ENCODE data around the gene NR2C2AP. TPM values are rescaled to one million over a fixed set of nuclear protein-coding genes. Genes with fewer than 3 reads are reported as not detected.

The NR2C2AP gene
- total and polyA plus RNA-seq, 2 of the 13 experiments (the other 11 are each of a cell fraction or from before 2014, with no cell fraction given) = 12.2 to 26.8 TPM

DNA sequence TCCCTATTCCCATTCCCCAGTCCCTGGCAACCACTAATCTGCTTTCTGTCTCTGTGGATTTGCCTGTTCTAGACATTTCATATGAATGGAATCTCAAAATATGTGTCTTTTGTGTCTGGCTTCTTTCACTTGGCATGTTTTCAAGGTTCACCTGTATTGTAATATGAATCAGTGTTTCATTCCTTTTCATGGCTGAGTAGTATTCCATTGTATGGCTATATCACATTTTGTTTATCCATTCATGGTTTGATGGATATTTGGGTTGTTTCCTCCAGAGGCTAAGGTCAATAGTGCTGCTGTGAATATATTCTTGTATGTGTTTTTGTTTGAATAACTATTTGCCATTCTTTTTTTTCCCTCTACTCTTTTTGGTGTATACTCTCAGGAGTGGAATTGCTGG is 33.0 kb upstream of the NR2C2AP start:
- Histone ChIP-seq H3K4me2 (ENCODE audit: low read depth, low read length) (no peak overlapping the region), H3K9ac (ENCODE audit: insufficient read depth, low read depth, low read length) (no peak overlapping the region), H3K4me3 (replicated peaks in 1 of 3; ENCODE audit: insufficient read depth in 1 of 3, low read depth in 2 of 3, low read length in 3 of 3) (no peak overlapping the region), H3K4me1 (ENCODE audit: insufficient read depth, low read length) (no peaks in the 10 kb centered on the region), H3K36me3 (replicated peaks in 1 of 2; ENCODE audit: control insufficient read depth in 1 of 2, insufficient read depth in 2 of 2, low read length in 2 of 2) (no peaks in the 10 kb centered on the region), H3K27me3 (ENCODE audit: control insufficient read depth in 1 of 2, insufficient read depth in 2 of 2, low read length in 2 of 2) (peaks cover 0 to 11% of the 10 kb centered on the region in 2 experiments; a peak in 2 of 5 replicates), H2AFZ (ENCODE audit: low read length) (no peak overlapping the region), H3K79me2 (ENCODE audit: insufficient read depth, low read length) (no peaks in the 10 kb centered on the region), H4K20me1 (ENCODE audit: insufficient read depth, low read length) (no peaks in the 10 kb centered on the region), H3K27ac (ENCODE audit: extremely low read length, insufficient read depth, low read length) (no peak overlapping the region), H3K9me3 (ENCODE audit: low read length) (peaks cover 11% of the 10 kb centered on the region; the same call in 1 of the 2 replicates)
- DNase-seq (ENCODE audit: low spot score) = no peak
- no peak for ATAC-seq
- in situ Hi-C loops (cut with HindIII; ENCODE audit: extremely low pct_ligation_motif_present, low pct_unique_long_range_greater_than_20kb) = no loop called here
- BruUV-seq (replicated peaks) = no TSS peak
- intact Hi-C loops (cut with micrococcal nuclease; ENCODE audit: unreplicated experiment) = no loop called here
- FAIRE-seq = no peak
- ChIA-PET CTCF (ENCODE audit: low intra/inter-chr PET ratio, low total read pairs) (no interaction called here), POLR2A (no interaction called here)
- no peak for TF ChIP-seq ZNF644 (CRISPR knock-in tag; IDR thresholded peaks at IDR 0.05; ENCODE audit: low read depth)
- TF ChIP-seq, protein P1, sequence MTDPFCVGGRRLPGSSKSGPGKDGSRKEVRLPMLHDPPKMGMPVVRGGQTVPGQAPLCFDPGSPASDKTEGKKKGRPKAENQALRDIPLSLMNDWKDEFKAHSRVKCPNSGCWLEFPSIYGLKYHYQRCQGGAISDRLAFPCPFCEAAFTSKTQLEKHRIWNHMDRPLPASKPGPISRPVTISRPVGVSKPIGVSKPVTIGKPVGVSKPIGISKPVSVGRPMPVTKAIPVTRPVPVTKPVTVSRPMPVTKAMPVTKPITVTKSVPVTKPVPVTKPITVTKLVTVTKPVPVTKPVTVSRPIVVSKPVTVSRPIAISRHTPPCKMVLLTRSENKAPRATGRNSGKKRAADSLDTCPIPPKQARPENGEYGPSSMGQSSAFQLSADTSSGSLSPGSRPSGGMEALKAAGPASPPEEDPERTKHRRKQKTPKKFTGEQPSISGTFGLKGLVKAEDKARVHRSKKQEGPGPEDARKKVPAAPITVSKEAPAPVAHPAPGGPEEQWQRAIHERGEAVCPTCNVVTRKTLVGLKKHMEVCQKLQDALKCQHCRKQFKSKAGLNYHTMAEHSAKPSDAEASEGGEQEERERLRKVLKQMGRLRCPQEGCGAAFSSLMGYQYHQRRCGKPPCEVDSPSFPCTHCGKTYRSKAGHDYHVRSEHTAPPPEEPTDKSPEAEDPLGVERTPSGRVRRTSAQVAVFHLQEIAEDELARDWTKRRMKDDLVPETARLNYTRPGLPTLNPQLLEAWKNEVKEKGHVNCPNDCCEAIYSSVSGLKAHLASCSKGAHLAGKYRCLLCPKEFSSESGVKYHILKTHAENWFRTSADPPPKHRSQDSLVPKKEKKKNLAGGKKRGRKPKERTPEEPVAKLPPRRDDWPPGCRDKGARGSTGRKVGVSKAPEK (CRISPR knock-in tag; IDR thresholded peaks at IDR 0.05; ENCODE audit: borderline replicate concordance) = no peak
- TF ChIP-seq ZNF557 (CRISPR knock-in tag; IDR thresholded peaks at IDR 0.05) = no peak
- TF ChIP-seq SETDB1 (CRISPR knock-in tag; IDR thresholded peaks at IDR 0.05; ENCODE audit: borderline replicate concordance) = no peak
- no peak for TF ChIP-seq ZNF3 (CRISPR knock-in tag; IDR thresholded peaks at IDR 0.05)
- no peak for TF ChIP-seq CAMTA2 (CRISPR knock-in tag; IDR thresholded peaks at IDR 0.05; ENCODE audit: borderline replicate concordance)
- TF ChIP-seq, protein P2, sequence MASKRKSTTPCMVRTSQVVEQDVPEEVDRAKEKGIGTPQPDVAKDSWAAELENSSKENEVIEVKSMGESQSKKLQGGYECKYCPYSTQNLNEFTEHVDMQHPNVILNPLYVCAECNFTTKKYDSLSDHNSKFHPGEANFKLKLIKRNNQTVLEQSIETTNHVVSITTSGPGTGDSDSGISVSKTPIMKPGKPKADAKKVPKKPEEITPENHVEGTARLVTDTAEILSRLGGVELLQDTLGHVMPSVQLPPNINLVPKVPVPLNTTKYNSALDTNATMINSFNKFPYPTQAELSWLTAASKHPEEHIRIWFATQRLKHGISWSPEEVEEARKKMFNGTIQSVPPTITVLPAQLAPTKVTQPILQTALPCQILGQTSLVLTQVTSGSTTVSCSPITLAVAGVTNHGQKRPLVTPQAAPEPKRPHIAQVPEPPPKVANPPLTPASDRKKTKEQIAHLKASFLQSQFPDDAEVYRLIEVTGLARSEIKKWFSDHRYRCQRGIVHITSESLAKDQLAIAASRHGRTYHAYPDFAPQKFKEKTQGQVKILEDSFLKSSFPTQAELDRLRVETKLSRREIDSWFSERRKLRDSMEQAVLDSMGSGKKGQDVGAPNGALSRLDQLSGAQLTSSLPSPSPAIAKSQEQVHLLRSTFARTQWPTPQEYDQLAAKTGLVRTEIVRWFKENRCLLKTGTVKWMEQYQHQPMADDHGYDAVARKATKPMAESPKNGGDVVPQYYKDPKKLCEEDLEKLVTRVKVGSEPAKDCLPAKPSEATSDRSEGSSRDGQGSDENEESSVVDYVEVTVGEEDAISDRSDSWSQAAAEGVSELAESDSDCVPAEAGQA (IDR thresholded peaks at IDR 0.05; ENCODE audit: low read depth) = no peak
- TF ChIP-seq, protein P2 (CRISPR knock-in tag; IDR thresholded peaks at IDR 0.05; ENCODE audit: borderline replicate concordance) = no peak
- no peak for TF ChIP-seq KDM2A (CRISPR knock-in tag; IDR thresholded peaks at IDR 0.05; ENCODE audit: borderline replicate concordance, low read depth)
- no peak for TF ChIP-seq ZBTB42 (CRISPR knock-in tag; IDR thresholded peaks at IDR 0.05)
- TF ChIP-seq ZSCAN9 (CRISPR knock-in tag; IDR thresholded peaks at IDR 0.05; ENCODE audit: borderline replicate concordance) = no peak
- TF ChIP-seq, protein P3, sequence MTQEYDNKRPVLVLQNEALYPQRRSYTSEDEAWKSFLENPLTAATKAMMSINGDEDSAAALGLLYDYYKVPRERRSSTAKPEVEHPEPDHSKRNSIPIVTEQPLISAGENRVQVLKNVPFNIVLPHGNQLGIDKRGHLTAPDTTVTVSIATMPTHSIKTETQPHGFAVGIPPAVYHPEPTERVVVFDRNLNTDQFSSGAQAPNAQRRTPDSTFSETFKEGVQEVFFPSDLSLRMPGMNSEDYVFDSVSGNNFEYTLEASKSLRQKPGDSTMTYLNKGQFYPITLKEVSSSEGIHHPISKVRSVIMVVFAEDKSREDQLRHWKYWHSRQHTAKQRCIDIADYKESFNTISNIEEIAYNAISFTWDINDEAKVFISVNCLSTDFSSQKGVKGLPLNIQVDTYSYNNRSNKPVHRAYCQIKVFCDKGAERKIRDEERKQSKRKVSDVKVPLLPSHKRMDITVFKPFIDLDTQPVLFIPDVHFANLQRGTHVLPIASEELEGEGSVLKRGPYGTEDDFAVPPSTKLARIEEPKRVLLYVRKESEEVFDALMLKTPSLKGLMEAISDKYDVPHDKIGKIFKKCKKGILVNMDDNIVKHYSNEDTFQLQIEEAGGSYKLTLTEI (CRISPR knock-in tag; conservative IDR thresholded peaks at IDR 0.05) = no peak
- no peak for TF ChIP-seq SIX1 (CRISPR knock-in tag; IDR thresholded peaks at IDR 0.05; ENCODE audit: borderline replicate concordance)

All from HepG2 (cell line).